GM13977 (cell line): Measurements from ENCODE around the gene ECM1.

ENCODE experiments used
- DNase-seq: peaks from one replicate; pipeline ENCODE4 v3.0.0; 2012; ENCODE audit warnings: low spot score
- CTCF ChIP-seq: IDR thresholded peaks from 2 replicates; pipeline ENCODE4 v1.5.1; 2012; ENCODE audit warnings: mild to moderate bottlenecking, control low read depth; ENCODE audit not compliant: insufficient read depth; ENCODE audit errors: extremely low read depth, missing control alignments
- in situ Hi-C: fragments of 300-500 bp; cut with MboI; formaldehyde crosslinking; loops from one replicate; pipeline ENCODE4 v1.12.0; 2022; ENCODE audit warnings: low sequenced_read_pairs, low pct_unique_long_range_greater_than_20kb, mixed read lengths, inconsistent platforms; ENCODE audit not compliant: unreplicated experiment

Gene ECM1

GRCh38 chr1:150536836-150537731 is 29.2 kb downstream of the ECM1 start:
- in situ Hi-C loops = loop anchor here (10.0 to 25.0 kb wide), 2 partner anchors 72 to 275 kb away; partner anchors contain the start of genes APH1A, C1orf54 and CA14
- no peak for TF ChIP-seq CTCF
- no peak for DNase-seq

- TF ChIP-seq CTCF = peak; percentile 9
- in situ Hi-C loops = loop anchor here (10.0 to 25.0 kb wide), 2 partner anchors 73 to 276 kb away; partner anchors contain the start of genes APH1A, C1orf54 and CA14
- no peak for DNase-seq
Observed at GRCh38 chr1:150537732-150538684, 30.1 kb downstream of the ECM1 start.

GRCh38 chr1:150543500-150544143 is 35.7 kb downstream of the ECM1 start:
- in situ Hi-C loops = loop anchor here (25.0 kb wide), 1 partner anchor 281 kb away; the partner anchor contains the start of genes APH1A, C1orf54 and CA14
- no peak for TF ChIP-seq CTCF
- no peak for DNase-seq

- in situ Hi-C loops = loop anchor here (25.0 kb wide), 1 partner anchor 282 kb away; the partner anchor contains the start of genes APH1A, C1orf54 and CA14
- no peak for TF ChIP-seq CTCF
- DNase-seq = no peak
Observed at GRCh38 chr1:150544204-150544603, 36.3 kb downstream of the ECM1 start.

- in situ Hi-C loops = loop anchor here (25.0 kb wide), 1 partner anchor 283 kb away; the partner anchor contains the start of genes APH1A, C1orf54 and CA14
- TF ChIP-seq CTCF = no peak
- no peak for DNase-seq
Observed at GRCh38 chr1:150545486-150546032, 37.6 kb downstream of the ECM1 start.
